Mesothelial cell of epicardium (in vitro differentiated cells): ENCODE data around the gene GLDC. TPM values are rescaled to one million over a fixed set of nuclear protein-coding genes. Genes with fewer than 3 reads are reported as not detected.
"Not testable (repeated sequence)": the region's sequence is repeated elsewhere in the genome, so short reads cannot be mapped to it uniquely, and the experiment has no call there.

ENCODE experiments used
- DNase-seq, 2 experiments: peaks; one replicate each; pipeline ENCODE4 v3.0.0; 2021; ENCODE audit warnings: low spot score in 2 of 2; ENCODE audit not compliant: unreplicated experiment in 2 of 2
- H3K27ac Mint-ChIP-seq: 2 replicates; pipeline ENCODE4 v1.8.0; 2021; ENCODE audit warnings: mixed read lengths
- H3K27me3 Mint-ChIP-seq: 2 replicates; pipeline ENCODE4 v1.8.0; 2021; ENCODE audit warnings: low read depth, mixed read lengths
- H3K36me3 Mint-ChIP-seq: 2 replicates; pipeline ENCODE4 v1.8.0; 2021; ENCODE audit warnings: mixed read lengths
- H3K4me1 Mint-ChIP-seq: 2 replicates; pipeline ENCODE4 v1.8.0; 2021; ENCODE audit warnings: mixed read lengths
- H3K4me3 Mint-ChIP-seq: 2 replicates; pipeline ENCODE4 v1.8.0; 2021; ENCODE audit warnings: mild to moderate bottlenecking, moderate library complexity, mixed read lengths
- H3K9me3 Mint-ChIP-seq: 2 replicates; pipeline ENCODE4 v1.8.0; 2021; ENCODE audit warnings: mixed read lengths
- CTCF ChIP-seq: fragments of 200-600 bp; sonication (generic); IDR thresholded peaks from one replicate; pipeline ENCODE4 v1.5.0; 2021; ENCODE audit warnings: antibody characterized with exemption; ENCODE audit not compliant: unreplicated experiment
- total RNA-seq: library from RNA; stranded (reverse); gene quantifications from 3 replicates; pipeline ENCODE4 v1.2.1, GENCODE V29; 2021

GLDC gene
- total RNA-seq, 1 donor from 2014 or later = 2.0 TPM

DNA sequence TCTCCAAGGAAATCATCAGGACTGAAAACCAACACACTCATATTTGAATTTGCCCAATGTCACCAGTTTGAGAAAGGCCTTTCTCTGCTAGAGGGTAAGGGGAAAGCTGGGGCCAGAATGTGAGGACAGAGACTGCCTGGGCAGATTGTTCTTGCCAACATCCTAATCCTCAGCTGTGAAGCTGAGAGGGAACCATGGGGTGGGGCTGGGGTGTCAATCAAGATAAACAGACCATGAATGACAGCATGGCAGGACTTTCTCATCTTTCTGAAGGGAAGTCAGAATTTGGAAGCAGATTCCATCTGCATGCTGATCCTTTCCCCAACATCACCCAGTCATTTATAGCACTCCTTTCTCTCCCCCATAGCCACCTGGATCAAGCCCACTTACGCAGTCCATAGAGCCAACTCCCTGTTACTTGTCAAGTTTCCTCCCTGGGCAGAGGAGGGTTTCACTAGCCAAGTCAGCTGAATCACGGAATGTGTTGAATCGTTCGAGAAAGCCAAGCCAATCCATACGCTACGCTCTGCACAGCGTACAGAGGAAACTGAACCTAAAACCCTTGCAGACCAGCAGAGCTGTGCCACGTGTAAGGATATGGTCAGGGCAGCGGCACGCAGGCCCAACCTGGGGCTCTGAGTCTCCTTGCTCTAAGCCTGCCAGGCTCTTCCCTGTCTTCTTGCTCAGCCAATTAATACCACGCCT is 14.9 kb downstream of the GLDC start:
- no peaks in the 10 kb centered on the region for H3K36me3 Mint-ChIP-seq
- H3K4me3 Mint-ChIP-seq = no peak overlapping the region
- H3K9me3 Mint-ChIP-seq = no peaks in the 10 kb centered on the region
- no peak for TF ChIP-seq CTCF
- no peak for DNase-seq
- H3K27ac Mint-ChIP-seq = no peak overlapping the region
- no peaks in the 10 kb centered on the region for H3K4me1 Mint-ChIP-seq
- no peaks in the 10 kb centered on the region for H3K27me3 Mint-ChIP-seq

DNA sequence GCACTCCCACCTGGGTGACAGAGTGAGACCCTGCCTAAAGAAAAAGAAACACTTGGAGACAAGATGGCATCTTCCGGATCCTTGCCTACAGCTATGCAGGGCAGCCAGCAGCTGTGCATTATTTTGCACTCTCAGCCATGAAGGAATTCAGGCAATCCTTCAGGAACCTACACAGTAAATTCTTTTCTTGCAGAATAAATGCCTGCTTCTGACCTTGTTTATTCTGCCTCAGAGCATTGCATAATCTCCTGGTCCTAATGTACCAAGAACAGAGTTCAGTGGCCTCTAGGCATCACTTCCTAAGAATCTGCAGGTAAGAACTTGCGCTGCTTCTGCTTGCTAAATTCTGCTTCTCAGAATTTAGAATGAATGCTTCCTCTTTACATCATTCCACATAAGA is 16.8 kb downstream of the GLDC start:
- H3K4me1 Mint-ChIP-seq = no peaks in the 10 kb centered on the region

GRCh38 chr9:6625363-6625762 is 20.2 kb downstream of the GLDC start:
- Mint-ChIP-seq H3K27ac (no peak overlapping the region), H3K36me3 (no peaks in the 10 kb centered on the region), H3K4me3 (no peak overlapping the region), H3K27me3 (no peaks in the 10 kb centered on the region), H3K4me1 (no peaks in the 10 kb centered on the region), H3K9me3 (peaks cover 4% of the 10 kb centered on the region)
- DNase-seq = no peak
- no peak for TF ChIP-seq CTCF

More for the DNA sequence above, 16.8 kb downstream of the GLDC start:
- no peak for DNase-seq
- no peak for TF ChIP-seq CTCF
- Mint-ChIP-seq H3K36me3 (no peaks in the 10 kb centered on the region), H3K9me3 (no peaks in the 10 kb centered on the region), H3K27ac (no peak overlapping the region), H3K27me3 (no peaks in the 10 kb centered on the region), H3K4me3 (no peak overlapping the region)

- not testable (repeated sequence) for H3K4me1 Mint-ChIP-seq, H3K9me3 Mint-ChIP-seq, H3K36me3 Mint-ChIP-seq, H3K27me3 Mint-ChIP-seq, DNase-seq, H3K4me3 Mint-ChIP-seq, H3K27ac Mint-ChIP-seq
Observed at GRCh38 chr9:6622784-6623183, 22.7 kb downstream of the GLDC start.

DNA sequence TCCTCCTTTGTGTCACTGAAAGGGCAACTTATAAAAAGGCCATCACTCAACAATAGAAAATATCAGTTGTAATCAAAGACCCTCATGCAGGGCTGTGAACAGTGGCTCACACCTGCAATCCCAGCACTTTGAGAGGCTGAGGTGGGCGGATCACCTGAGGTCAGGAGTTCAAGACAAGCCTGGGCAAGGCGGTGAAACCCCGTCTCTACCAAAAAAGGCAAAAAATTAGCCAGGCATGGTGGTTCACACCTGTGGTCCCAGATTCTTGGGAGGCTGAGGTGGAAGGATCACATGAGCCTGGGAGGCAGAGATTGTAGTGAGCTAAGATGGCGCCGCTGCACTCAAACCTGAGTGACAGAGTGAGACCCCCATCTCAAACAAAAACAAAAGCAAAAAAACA is 24.7 kb downstream of the GLDC start:
- no peak for TF ChIP-seq CTCF
- H3K27ac Mint-ChIP-seq = no peak overlapping the region
- no peaks in the 10 kb centered on the region for H3K4me1 Mint-ChIP-seq
- no peaks in the 10 kb centered on the region for H3K36me3 Mint-ChIP-seq
- H3K9me3 Mint-ChIP-seq = peaks cover 4% of the 10 kb centered on the region
- no peak overlapping the region for H3K4me3 Mint-ChIP-seq
- no peaks in the 10 kb centered on the region for H3K27me3 Mint-ChIP-seq
- no peak for DNase-seq

DNA sequence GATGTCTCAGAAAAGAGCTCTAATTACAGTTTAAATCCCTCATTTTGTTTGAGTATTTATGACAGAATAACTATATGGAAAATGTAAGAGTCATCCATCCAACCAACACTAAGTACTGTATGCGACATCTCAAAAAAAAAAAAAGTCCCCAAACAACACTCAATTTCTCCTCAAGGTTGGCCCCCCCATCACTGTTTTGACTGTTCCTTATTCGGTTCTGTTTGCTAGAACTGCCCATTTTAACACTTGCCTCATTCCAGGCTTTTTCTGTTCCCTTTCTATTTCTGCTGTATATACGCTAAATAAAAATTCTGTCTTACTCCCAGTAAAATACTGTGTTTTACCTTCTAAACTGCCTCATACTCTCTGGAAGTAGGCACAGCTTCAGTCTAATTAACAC is 25.2 kb downstream of the GLDC start:
- H3K9me3 Mint-ChIP-seq = peaks cover 4% of the 10 kb centered on the region
- DNase-seq = no peak
- H3K36me3 Mint-ChIP-seq = no peaks in the 10 kb centered on the region
- TF ChIP-seq CTCF = no peak
- no peak overlapping the region for H3K27ac Mint-ChIP-seq
- H3K4me1 Mint-ChIP-seq = no peaks in the 10 kb centered on the region
- no peak overlapping the region for H3K4me3 Mint-ChIP-seq
- H3K27me3 Mint-ChIP-seq = no peaks in the 10 kb centered on the region
